ENCODE data around the gene OSBPL5.

- TF ChIP-seq EZH2 (IDR thresholded peaks at IDR 0.05; ENCODE audit: borderline replicate concordance, low read depth, low read length, poor library complexity, severe bottlenecking) (no peak), CTCF (conservative IDR thresholded peaks at IDR 0.05; ENCODE audit: low read depth, low read length) (no peak)
Measured at GRCh38 chr11:3130269-3131071, 34.6 kb downstream of the OSBPL5 start.
